Fibroblast of skin of back (primary cell): Measurements from ENCODE around the gene ABHD6.
"Not testable (repeated sequence)": the region's sequence is repeated elsewhere in the genome, so short reads cannot be mapped to it uniquely, and the experiment has no call there.

Experiments used
- DNase-seq: peaks from one replicate; pipeline ENCODE4 v3.0.0-alpha.2; 2013

The ABHD6 gene

DNA sequence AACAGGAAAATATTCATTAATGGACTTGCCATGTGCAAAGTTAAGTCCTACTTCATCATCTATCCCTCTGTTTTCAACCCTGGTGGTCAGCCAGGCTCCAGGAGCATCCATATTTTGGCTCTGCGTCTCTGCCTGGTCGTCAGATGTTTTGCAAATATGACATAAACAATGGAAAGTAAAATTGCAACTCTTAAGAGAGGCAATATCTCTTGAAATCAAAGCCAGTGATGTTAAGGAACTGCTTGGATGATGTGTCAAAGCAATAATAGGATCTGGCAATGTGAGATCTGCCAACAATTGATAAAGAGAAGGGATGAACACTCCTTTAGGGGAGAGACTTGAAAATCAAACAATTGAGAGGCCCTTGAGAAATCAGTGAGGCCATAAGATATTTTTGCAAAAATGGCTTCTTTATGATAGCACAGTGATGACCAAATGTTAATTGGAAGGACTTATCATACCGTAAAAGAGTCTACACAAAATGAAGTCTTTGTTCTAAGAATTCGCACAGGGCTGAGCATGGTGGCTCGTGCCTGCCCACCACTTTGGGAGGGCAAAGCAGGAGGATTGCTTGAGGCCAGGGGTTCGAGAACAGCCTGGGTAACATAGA is 6.5 kb downstream of the ABHD6 start:
- DNase-seq: no peak

GRCh38 chr3:58246148-58247047 is 8.8 kb downstream of the ABHD6 start:
- no peak for DNase-seq

- no peak for DNase-seq
Observed at GRCh38 chr3:58249358-58250092, 11.9 kb downstream of the ABHD6 start.

DNA sequence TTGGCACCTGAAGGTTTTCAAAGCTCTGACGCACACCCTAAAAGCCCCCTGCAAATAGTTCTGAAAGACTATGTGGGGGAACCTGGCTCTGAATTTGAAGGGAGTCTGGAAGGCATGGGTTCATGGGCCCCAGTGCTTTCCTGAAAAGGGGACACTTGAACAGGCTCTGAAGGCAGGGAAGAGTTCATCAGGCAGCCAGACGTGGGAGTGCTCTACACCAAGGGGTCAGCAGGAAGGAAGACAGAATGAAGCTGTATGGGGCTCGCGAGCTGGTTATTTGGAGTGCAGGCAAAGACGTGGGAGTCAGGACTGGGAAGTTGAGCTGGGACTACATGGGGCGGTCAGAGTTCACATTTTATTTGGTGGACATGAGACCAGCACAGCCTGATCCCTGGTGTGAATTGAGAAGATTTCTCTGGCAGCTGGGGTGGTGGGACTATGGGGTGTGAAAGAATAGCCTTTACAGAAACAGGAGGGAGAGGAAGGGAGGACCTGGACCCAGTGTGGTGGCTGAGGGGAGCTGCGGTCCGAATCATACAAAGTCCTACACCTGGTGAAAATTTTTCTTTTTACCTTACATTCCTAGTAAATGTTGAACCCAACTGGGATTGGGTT is 12.6 kb downstream of the ABHD6 start:
- no peak for DNase-seq

GRCh38 chr3:58251631-58252035 is 14.0 kb downstream of the ABHD6 start:
- no peak for DNase-seq

GRCh38 chr3:58254144-58254543 is 16.6 kb downstream of the ABHD6 start:
- no peak for DNase-seq

- no peak for DNase-seq
Observed at GRCh38 chr3:58256061-58256460, 18.5 kb downstream of the ABHD6 start.

DNA sequence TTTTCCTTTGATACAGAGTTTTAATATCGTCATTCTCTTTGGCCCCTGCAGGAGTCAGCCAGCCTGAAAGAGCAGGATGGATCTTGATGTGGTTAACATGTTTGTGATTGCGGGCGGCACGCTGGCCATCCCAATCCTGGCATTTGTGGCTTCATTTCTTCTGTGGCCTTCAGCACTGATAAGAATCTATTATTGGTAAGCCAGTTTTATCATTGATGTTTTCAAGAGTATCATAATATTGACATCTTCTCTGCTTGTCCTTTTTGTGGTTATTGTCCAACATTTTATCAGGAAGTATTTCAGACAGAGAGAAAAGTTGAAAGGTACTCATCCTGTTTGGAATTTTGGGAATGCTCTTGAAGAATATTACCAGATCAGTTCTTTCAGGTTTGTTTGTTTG is 18.9 kb downstream of the ABHD6 start:
- no peak for DNase-seq

GRCh38 chr3:58258392-58259055 is 20.9 kb downstream of the ABHD6 start:
- no peak for DNase-seq

- peak; percentile 90 for DNase-seq
Observed at GRCh38 chr3:58260261-58260731, 22.7 kb downstream of the ABHD6 start.

GRCh38 chr3:58260733-58261132 is 23.1 kb downstream of the ABHD6 start:
- DNase-seq: peak; percentile 62

DNA sequence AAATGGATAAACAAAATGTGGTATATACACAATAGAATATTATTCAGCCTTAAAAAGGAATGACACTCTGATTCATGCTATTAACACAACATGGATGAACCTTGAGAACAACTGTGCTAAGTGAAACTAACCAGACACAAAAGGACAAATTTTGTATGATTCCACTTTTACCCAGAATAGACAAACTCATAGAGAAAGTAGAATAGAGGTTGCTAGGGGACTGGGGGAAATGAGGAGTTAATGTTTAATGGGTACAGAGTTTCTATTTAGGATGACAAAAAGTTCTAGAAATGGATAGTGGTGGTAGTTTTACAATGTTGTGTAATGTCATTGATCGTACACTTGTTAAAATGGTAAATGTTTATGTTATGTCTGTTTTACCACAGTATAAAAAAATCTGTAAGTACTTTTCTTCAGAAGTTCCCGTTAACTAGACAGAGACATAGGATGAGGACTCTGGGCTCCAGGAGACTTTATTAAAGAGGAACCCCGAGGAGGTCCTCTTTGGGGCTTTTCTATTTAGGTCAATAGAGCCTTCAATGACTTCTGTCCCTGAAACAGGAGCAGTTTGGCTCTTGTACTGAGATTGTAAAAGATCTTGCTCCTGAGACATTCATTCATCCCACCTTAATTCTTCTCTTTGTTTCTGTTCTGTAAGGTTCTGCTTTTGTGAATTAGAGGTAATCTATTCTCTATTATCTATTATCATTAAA is 24.5 kb downstream of the ABHD6 start:
- no peak for DNase-seq

DNA sequence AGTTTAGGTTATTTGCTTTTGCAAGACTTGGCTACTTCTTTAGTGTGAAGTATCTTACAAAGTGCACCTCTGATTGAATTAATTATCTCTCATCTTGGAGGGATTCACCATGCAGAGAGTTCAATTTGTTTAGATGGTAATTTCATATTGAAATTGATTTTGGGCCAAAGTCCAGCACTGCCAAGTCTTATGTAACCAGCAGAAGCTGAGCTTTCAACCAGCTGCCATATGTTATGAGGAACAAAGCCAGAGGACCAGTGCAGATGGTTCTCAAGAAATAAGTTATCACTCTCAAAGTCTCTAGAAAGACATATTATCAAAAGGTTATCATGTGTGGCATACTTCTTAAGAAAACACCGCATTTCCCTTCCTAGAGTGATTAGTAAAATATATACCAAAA is 29.0 kb downstream of the ABHD6 start:
- DNase-seq: no peak

- not testable (repeated sequence) for DNase-seq
Observed at GRCh38 chr3:58267543-58267942, 30.0 kb downstream of the ABHD6 start.

DNA sequence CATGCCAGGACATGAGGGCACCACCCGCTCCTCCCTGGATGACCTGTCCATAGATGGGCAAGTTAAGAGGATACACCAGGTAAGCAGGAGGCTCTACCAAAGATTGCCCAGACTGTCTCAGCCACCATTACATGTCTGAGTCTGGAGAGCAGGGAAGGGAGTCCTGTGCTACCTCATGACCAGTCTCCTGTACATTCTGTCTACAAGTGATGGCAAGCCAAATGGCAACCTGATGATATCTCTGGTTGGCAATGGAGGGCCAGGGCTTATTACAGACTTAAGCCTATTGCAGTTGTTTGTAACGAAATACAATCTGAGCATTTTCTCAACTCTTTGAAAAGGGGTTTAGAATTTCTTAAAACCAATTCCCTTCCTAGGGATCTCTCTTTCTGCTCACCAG is 31.8 kb downstream of the ABHD6 start:
- DNase-seq: no peak

DNA sequence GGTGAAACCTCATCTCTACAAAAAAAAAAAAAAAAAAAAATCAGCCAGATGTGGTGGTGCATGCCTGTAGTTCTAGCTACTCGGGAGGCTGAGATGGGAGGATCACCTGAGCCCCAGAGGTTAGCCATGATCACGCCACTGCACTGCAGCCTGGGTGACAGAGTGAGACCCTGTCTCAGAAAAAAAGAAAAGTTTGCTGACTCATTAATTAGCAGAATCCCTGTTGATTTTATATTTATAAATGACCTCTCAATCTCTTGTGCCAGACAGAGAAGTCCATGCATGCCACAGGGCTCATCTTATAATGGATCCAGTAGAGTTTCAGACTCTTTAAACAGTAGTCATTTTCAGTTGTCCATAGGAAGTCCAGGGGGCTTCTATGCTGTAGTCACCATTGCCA is 32.9 kb downstream of the ABHD6 start:
- DNase-seq: no peak

GRCh38 chr3:58271901-58272501 is 34.4 kb downstream of the ABHD6 start:
- peak; percentile 93 for DNase-seq

GRCh38 chr3:58272891-58273290 is 35.3 kb downstream of the ABHD6 start:
- DNase-seq: peak; percentile 30

DNA sequence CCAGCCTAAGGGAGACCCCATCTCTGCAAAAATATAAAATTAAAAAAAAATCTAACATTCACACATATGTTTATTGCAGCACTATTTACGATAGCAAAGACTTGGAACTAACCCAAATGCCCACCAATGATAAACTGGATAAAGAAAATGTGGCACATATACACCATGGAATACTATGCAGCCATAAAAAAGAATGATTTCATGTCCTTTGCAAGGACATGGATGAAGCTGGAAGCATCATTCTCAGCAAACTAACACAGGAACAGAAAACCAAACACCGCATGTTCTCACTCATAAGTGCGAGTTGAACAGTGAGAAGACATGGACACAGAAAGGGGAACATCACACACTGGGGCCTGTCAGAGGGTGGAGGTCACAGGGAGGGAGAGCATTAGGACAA is 35.8 kb downstream of the ABHD6 start:
- DNase-seq: not testable (repeated sequence)

- DNase-seq: peak; percentile 44
Observed at GRCh38 chr3:58274027-58274614, 36.5 kb downstream of the ABHD6 start.

DNA sequence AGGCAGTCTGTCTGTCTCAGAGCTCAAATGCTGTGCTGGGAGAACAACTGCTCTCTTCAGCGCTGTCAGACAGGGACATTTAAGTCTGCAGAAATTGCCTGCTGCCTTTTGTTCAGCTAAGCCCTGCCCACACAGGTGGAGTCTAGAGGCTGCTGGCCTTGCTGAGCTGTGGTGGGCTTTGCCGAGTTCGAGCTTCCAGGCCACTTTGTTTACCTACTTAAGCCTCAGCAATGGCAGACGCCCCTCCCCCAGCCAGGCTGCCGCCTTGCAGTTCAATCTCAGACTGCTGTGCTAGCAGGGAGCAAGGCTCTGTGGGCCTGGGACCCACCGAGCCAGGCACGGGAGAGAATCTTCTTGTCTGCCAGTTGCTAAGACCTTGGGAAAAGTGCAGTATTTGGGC is 43.5 kb downstream of the ABHD6 start:
- DNase-seq: no peak
